ENCODE results near the gene MYO7A.

DNA sequence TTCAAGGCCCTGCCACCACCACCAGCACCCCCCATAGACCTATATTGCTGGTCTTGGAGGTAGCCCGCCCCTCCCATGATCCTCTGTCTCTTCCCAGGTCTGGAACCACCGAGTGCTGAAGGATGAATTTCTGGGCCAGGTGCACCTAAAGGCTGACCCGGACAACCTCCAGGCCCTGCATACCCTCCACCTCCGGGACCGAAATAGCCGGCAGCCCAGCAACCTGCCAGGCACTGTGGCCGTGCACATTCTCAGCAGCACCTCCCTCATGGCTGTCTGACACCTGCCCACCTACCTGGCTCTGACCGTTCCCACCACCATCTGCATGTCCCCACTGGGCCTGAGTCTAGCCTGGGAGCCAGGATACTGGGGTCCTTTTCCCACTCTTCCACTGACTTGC is 4.5 kb upstream of the MYO7A start:
- TF ChIP-seq, protein P1, sequence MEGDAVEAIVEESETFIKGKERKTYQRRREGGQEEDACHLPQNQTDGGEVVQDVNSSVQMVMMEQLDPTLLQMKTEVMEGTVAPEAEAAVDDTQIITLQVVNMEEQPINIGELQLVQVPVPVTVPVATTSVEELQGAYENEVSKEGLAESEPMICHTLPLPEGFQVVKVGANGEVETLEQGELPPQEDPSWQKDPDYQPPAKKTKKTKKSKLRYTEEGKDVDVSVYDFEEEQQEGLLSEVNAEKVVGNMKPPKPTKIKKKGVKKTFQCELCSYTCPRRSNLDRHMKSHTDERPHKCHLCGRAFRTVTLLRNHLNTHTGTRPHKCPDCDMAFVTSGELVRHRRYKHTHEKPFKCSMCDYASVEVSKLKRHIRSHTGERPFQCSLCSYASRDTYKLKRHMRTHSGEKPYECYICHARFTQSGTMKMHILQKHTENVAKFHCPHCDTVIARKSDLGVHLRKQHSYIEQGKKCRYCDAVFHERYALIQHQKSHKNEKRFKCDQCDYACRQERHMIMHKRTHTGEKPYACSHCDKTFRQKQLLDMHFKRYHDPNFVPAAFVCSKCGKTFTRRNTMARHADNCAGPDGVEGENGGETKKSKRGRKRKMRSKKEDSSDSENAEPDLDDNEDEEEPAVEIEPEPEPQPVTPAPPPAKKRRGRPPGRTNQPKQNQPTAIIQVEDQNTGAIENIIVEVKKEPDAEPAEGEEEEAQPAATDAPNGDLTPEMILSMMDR (IDR thresholded peaks at IDR 0.05): no peak
- TF ChIP-seq POLR2A (IDR thresholded peaks at IDR 0.05) (no peak), POLR2AphosphoS5 (IDR thresholded peaks at IDR 0.05) (no peak)
